ENCODE data around the gene HRNR.

HRNR gene

DNA sequence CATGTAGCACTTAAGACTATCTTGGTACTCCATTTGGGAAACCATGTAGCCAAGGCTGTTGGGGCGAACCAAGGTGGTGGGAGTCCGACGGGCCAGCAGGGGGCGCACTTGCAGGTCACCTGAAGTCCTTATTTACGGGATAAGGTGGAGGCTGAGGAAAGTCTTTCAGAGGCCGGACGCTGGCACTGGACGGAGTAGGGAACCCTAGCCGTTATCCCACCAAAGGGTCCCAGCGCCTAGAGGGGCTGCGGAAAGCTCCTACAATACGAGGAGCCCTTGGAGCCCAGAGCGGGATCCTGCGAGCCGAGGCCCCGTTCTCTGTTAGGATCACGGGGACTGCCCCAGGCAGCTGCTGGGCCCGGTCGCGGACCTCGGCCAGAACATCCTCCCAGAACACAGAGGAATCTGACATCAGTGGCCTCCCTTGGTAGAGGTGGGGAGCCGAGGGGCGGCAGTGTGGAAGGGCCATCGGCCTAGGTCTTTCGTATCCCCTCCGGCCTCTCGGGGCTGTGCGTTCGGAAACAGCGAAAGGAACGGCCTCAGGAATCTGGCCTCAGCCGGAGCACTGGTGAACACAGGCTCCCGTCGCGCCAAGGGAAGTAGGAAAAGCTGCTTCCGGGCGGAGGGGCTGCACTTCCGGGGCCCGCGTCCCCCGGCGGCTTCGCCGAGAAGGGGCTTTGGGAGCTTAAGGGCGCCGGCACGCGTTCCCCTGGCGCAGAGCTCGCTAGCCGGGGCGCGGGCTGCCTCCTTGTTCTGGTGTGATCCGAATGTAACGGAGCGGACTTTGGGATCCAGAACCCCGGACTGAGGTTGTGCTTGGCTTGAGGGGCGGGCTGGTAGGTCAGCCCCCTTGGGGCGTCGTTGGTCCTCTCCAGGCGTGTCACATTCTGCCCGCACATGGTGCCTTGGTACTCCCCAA lies 35.1 kb downstream of the HRNR start:
- DNase-seq, result peak; percentile 70

DNA sequence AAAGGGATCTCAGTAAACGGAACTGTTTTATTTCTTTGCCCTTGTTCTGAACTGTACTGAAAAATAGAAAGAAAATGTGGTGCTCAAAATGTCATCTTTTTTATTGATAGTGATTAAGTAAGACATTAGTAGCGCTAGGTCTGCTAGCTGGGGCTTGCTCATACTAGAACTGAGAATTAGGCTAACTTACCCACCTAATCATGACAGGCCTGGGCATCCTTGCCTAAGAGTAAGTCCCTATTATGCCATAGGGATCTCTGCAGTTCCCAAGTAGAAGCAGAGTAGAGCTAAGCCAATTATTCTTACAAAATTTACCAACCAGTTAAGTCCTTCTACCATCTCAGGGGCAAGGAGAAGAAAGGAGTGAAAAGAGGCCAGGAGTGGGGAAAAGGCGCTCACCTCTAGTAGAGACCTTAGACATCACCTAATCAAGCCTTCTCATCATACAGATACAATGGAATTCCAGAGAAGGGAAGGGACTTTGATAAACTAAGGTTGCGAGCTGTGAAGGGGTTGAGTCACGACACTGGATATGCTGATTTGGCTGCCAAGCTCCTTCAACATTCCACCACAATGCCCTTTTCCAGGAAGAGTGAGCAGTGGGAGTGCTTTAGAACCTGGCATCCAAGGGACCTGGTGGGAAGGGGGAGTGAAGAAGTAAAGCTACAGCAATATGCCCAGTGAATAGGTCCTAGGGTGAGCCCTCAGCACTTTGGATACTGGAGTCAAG lies 37.3 kb downstream of the HRNR start:
- DNase-seq, result no peak

DNA sequence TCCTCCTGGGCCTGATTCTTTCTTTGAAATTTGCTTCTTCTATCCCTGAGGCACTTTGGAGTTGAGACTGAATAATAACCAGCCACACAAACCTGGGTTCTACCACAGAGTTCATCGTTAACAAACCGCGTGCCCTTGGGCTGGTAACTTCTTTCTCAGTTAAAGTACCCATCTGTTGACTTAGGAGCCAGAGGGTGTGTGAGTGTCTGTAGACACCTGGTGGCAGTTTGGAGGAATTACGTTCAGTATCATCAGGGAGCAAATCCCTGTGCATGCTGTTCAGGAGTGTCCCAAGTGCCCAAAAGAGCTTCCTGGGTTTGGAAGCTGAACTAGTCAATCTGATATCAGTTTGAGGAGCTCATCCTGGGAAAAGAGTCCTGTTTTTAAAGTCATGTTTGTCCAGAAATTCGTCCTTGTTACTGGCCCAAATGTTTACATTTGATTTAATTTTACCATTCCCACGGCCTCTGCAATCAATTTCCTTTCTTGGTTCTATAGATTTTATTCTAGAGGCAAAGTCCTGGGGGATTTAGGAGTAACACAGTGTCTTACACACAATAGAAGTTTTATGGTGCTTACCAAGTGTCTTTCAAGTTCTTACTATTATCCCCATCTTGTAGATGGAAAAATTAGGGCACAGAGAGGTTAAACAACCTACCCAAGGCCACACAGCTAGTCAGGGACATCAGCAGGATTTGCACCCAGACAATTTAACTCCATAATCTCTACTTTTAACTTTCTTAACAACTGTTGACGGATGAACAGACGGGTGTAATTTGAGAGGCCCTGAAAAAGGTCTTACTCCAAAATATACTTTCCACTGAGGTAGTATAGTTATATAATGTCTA lies 38.2 kb downstream of the HRNR start:
- peak; percentile 23 for DNase-seq

DNA sequence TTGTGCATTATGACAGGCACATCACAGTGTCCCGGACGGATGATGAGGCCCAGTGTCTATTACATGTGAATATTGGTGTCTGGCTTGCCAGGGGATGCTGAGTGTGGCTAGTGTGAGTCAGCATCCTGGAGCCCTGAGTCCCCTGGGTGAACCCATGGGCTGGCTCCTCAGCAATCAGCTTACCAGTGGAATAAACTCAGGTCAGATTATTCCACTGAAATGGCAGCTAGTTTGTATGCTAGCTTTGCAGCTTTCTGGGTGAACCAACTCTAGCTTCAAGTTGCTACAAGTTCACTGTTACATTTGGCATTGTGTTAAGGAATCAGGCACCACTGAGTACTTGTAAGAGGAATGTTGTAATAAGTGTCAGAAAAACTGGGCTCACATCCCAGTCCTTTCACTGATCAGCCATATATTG lies 41.0 kb downstream of the HRNR start:
- no peak for DNase-seq

DNA sequence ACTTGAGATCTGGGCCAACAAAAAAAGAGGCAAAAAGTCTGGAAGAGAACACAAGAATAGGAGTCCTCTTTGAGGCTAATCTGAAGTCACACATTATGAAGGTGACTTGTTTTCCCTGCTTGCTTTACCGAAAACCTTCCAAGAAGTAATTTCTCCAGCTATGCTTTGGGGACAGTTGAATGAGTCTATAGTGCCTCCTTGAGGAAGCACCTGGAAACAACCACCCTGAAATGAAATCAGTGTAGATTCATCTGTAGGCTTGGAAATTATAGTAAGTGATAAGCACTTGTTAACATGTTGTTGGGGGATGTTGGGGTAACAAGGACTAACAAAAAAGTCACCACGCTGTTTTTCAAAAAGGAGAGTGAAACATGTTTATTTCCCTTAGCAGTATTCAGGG lies 41.6 kb downstream of the HRNR start:
- DNase-seq, result no peak

DNA sequence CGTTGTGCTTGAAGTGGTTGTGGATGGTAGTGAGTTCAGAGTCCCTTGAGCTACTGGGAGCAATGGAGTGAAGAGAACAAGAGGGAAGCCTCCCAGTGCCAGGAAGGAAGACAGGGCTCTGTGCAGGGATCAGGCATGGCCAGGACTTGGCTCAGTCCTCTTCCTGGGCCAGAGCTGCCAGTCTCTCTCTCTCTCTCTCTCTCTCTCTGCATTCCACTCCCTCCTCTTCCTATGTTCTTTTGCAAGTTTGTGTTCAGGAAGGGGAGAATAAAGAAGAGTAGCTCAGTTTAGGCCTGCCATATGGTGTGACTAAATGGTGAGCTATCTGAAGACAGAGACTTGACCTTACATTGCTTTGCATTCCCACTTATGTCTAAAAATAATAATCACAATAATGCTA lies 44.4 kb downstream of the HRNR start:
- no peak for DNase-seq

DNA sequence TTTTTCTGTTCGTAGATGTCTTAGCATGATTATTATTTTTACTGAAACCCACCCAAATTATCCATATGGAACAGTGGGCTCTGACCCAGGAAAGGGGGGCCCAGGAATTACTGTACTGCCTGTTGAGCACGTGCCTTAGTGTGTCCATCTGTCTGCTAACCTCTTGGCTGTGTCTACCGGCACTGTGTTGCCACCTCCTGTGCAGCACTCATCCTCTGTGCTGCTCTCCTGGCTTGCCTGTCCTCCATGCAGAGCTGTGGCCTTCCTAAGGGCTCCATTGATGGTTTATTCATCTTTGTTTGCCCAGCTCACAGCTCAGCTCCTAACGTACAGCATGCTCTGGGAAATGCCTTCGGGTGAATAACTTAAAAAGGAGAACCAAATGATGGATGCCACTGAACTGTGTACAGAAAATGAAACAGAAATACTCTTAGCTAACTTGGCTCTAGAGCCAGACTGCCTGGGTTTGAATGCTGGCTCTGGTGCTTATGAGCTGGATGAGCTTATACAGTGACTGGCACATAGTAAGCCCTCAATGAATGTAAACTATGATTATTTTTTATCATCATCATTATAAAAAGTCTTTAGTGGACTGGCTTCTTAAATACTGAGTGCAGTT lies 53.6 kb downstream of the HRNR start:
- no peak for DNase-seq

DNA sequence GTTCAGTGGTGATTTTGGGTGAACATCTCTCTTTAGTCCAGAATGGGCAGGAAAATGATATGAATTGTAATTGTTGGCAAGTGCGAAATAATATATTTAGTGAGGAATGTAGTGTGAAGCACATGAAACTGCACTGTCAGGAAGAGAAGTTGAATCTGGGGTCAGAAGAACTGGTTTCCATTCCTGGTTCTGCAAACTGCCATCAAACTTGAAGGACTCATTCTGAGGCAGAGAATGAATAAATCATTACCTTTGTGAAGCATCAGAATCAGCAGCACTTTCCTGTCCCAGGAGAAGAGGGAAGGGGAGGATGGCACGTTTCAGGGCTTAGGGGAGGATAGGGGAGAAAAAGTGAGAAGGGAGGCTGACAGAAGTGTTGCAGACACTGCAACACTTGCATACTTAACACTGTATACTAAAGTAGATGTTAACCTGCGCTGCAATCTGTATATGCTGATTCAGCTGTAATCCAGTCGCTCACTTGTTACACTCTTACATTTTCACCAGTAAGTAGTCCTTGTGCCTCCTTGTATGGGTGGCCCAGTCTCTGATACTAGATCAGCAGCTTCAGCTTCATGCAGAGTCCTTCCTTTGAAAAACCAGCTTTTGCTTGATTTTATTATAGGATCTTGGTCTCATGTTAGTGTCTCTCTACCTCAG lies 54.5 kb downstream of the HRNR start:
- DNase-seq, result no peak

DNA sequence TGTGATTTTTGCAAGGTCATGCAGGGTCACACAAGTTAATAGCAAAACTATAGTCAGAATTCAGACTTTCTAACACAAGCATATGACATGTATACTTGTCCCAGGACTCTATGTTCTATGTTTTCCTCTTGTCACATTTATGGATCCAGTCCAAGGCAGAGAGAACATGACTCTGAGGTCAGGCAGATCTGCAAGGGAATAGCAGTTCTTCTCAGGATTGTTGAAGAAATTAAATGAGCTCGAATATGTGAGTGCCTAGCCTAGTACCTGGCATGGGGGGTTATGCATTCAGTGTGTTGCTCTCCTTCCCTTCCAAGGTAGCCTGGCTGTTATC lies 55.5 kb downstream of the HRNR start:
- DNase-seq, result no peak

DNA sequence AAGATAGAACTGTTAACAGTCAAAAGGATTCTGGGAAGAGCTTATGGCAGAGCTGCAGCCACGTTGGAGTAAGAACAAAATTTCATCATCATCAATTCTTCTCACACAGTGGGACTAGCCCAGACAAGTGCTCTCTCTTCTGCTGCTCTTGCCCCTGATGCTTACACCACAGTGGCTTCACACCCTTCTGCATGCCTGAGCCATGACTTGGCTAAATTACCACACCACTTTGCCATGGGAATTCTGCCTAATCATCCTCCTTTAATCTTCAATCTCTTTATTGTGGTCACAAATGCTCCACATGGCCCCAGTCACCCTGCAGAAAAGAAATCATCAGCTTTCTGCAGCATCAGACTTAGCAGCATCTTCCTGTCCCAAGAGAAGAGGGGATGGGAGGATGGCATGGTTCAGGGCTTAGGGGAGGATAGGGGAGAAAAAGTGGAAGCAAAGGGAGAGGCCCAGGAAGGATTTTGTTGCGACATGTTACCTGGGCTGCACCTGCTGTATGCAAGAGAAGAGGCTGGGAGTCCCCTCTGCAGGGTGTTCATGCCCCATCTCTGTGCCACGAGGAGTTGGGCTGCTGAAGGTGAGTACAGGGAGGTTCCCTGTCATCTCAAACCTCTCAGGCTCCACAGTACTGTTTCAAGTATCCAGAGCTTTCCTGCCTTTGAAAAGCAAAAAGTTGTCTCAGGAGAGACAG lies 56.0 kb downstream of the HRNR start:
- DNase-seq, result no peak

DNA sequence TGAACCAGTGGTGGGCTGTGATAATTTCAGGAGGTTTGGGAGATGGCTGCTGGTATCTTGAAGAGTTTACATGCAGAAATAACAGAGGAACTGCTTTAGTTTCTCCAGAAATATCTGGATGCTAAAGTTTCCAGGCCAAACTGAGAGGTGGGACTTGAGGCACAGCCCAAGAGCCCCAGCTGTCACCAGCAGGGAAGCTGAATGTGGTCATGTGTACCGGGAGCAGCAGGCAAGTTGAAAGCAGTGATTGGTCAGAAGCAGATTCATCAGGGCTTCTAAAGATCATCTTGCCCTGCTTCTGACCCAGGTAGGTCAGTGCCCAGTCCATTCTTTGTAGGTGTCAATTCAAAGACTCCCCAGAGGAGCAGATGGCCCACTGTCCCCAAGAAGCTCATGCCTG lies 57.0 kb downstream of the HRNR start:
- DNase-seq, result no peak

DNA sequence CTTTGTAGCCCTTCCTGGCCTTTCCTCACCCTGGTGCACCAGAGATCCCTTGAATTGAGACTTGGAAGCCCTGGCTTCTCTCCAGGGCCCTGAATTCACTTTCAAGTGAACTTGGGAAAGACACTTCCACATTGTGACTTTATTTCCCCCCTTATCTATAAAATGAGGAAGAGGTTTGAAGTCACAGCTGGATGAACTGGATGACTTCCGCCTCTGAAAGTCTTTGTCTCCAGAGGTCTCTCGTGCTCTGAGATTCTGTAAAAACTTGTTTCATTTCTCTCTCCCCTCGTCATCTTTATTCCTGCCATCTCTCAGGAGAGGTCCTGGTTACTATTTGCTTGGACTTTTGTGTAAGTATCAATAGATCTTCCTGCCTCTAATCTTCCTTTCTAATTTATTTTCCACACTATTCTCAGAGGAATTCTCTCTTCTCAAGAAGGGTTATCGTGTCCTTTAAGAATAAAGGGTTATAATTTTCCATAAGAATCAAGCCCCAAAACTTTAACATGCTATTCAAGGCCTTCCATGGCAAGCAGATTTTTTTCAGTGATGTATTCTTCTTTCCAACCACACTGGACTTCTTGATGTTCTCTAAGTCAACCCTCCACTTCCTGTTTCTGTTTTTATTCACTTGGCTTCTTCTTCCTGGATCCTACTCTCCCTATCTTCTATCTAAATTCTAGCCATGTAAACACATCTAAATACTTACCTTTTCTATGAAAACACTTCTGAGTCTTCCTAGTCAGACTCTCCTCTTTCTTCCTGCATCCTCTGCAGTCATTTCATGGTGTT lies 58.5 kb downstream of the HRNR start:
- DNase-seq, result no peak

DNA sequence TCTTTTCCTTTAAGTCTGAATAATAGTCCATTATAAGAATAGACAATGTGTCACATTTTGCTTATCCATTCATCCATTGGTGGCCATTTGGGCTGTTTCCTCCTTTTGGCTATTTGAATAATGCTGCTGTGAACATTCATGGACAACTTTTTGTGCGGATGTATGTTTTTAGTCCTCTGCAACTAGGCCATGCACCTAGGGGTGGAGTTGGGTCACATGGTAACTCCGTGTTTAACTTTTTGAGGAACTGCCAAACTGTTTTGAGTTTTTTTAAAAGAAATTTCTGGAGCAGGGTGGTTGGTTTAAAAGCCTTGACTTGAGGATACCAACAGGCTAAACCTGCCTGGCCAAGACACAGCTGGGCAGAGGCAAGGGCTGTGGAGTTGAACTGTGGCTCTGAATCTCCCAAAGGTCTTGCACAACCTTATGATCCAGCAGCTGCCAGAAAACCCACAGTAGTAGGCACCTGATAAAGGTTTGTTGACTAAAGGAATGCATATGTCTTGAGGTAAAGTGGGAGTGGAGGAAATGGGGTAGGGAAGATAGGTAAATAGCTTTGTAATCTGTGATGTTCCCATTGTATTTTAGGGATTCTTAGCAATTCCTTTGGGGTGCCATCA lies 59.4 kb downstream of the HRNR start:
- no peak for DNase-seq

DNA sequence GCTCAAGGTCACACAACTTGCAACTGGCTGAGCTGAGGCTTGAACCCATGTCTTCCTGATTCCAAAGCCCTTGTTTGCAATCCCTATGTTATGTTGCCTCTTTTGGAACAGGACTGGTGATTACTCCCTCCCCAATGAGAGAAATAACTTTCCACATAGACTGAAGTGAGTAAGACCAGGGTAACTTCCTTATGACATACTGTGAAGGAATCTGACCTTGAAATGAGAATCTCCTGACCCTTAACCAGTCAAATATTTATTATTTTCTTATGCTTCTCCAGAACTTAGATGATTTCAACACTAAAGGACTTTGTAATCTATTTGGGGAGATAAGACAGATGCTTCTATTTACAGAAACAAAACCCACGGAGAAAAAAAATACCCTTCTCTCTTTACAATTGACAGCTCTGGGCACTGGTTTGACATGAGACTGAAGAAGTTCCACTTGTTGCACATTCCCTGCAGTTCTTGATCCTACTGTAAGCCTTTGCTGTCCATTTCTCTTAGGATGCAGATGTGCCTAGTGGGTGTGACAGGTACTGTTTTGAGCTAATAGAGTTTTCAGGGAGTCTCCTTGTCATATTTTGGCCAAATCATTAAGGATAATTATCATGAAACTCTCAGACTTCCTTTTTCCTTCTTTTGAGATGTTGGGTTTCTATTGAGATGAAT lies 61.1 kb downstream of the HRNR start:
- DNase-seq, result no peak
